GM18499 (cell line): ENCODE results near the gene TMEM143.
"Not testable (repeated sequence)": the region's sequence is repeated elsewhere in the genome, so short reads cannot be mapped to it uniquely, and the experiment has no call there.

ENCODE experiments used
- ATAC-seq: cut with Tn5 transposase; IDR thresholded peaks from one replicate; pipeline ENCODE4 v1.9.1; 2021; ENCODE audit warnings: moderate number of reproducible peaks; ENCODE audit not compliant: insufficient read depth, unreplicated experiment

The TMEM143 gene

GRCh38 chr19:48303367-48303766 lies 60.4 kb downstream of the TMEM143 start:
- no peak for ATAC-seq

- ATAC-seq = no peak
Measured at GRCh38 chr19:48302600-48302959, 61.2 kb downstream of the TMEM143 start.

- no peak for ATAC-seq
Measured at GRCh38 chr19:48301886-48302599, 61.7 kb downstream of the TMEM143 start.

- no peak for ATAC-seq
Measured at GRCh38 chr19:48297975-48298374, 65.8 kb downstream of the TMEM143 start.

- no peak for ATAC-seq
Measured at GRCh38 chr19:48296963-48297734, 66.6 kb downstream of the TMEM143 start.

- ATAC-seq = no peak
Measured at GRCh38 chr19:48295458-48295857, 68.3 kb downstream of the TMEM143 start.

- ATAC-seq = no peak
Measured at GRCh38 chr19:48292798-48293197, 70.9 kb downstream of the TMEM143 start.

GRCh38 chr19:48291489-48291815 lies 72.3 kb downstream of the TMEM143 start:
- not testable (repeated sequence) for ATAC-seq

- no peak for ATAC-seq
Measured at GRCh38 chr19:48290771-48291488, 72.8 kb downstream of the TMEM143 start.

GRCh38 chr19:48290401-48290770 lies 73.4 kb downstream of the TMEM143 start:
- ATAC-seq = no peak

GRCh38 chr19:48287748-48288147 lies 76.0 kb downstream of the TMEM143 start:
- no peak for ATAC-seq

- no peak for ATAC-seq
Measured at GRCh38 chr19:48284896-48285295, 78.8 kb downstream of the TMEM143 start.

- no peak for ATAC-seq
Measured at GRCh38 chr19:48283908-48284307, 79.8 kb downstream of the TMEM143 start.
